Measurements from ENCODE around the gene WWTR1.

The WWTR1 gene

DNA sequence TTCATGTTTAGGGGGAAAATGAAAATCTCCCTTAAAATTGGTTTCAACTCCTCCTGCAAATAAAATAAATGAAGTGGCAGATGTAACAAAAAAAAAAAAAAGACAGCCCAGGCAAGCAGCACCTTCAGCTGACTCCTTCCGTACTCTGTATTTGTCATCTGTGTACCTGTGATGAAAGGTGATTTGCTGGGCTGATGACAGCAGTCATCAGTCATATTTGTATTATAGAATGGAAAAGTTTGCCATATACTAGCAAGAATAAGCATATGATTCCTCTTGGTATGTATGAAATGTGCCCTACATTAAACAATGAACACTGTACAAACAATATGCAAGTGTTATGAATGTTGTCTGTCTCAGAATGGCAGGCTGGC lies 44.1 kb upstream of the WWTR1 start:
- DNase-seq, result no peak
- no peak for TF ChIP-seq CTCF (IDR thresholded peaks at IDR 0.05; ENCODE audit: low read depth, low read length)
- H3K4me3 ChIP-seq (ENCODE audit: low read depth, low read length), result no peak overlapping the region
- H3K27me3 ChIP-seq, result no peaks in the 10 kb centered on the region
- no peaks in the 10 kb centered on the region for H3K36me3 ChIP-seq
- H3K4me1 ChIP-seq, result no peaks in the 10 kb centered on the region
- H3K9me3 ChIP-seq, result no peaks in the 10 kb centered on the region; the same call in 1 of the 2 replicates

GRCh38 chr3:149701206-149701976 lies 43.6 kb upstream of the WWTR1 start:
- no peak for DNase-seq

GRCh38 chr3:149688122-149688757 lies 30.4 kb upstream of the WWTR1 start:
- no peak for TF ChIP-seq CTCF (IDR thresholded peaks at IDR 0.05; ENCODE audit: low read depth, low read length)
- DNase-seq, result no peak
- no peaks in the 10 kb centered on the region; the same call in 1 of the 2 replicates for H3K27me3 ChIP-seq

More at GRCh38 chr3:149701206-149701976, 43.6 kb upstream of the WWTR1 start:
- Histone ChIP-seq H3K4me3 (ENCODE audit: low read depth, low read length) (no peak overlapping the region), H3K27me3 (no peaks in the 10 kb centered on the region), H3K36me3 (no peaks in the 10 kb centered on the region), H3K9me3 (no peaks in the 10 kb centered on the region; the same call in 1 of the 2 replicates), H3K4me1 (no peaks in the 10 kb centered on the region)
- TF ChIP-seq CTCF (IDR thresholded peaks at IDR 0.05; ENCODE audit: low read depth, low read length), result no peak

DNA sequence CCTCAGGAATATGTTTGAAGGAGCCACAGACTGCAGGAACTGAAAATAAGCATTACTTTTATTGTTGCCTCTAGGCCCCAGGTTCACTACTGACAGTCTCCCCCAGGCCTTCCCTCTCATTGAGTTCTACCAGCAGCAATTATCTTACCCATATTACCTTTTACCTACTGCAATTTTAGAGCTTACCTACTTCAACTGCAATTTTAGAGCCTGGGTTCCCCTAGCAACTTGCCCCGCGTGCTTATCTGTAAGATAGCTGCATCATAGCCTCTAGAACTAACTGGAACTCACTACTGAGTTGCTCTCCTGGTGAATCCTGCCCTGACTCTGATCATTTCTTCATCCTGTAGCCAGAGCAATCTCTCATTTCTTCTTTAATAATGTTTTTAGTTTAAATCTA lies 29.2 kb upstream of the WWTR1 start:
- Histone ChIP-seq H3K9me3 (no peaks in the 10 kb centered on the region), H3K27me3 (no peaks in the 10 kb centered on the region), H3K4me3 (ENCODE audit: low read depth, low read length) (no peak overlapping the region), H3K36me3 (no peaks in the 10 kb centered on the region), H3K4me1 (no peaks in the 10 kb centered on the region)
- no peak for TF ChIP-seq CTCF (IDR thresholded peaks at IDR 0.05; ENCODE audit: low read depth, low read length)
- no peak for DNase-seq

More at GRCh38 chr3:149688122-149688757, 30.4 kb upstream of the WWTR1 start:
- Histone ChIP-seq H3K4me1 (no peaks in the 10 kb centered on the region), H3K36me3 (no peaks in the 10 kb centered on the region), H3K9me3 (no peaks in the 10 kb centered on the region), H3K4me3 (ENCODE audit: low read depth, low read length) (no peak overlapping the region)

DNA sequence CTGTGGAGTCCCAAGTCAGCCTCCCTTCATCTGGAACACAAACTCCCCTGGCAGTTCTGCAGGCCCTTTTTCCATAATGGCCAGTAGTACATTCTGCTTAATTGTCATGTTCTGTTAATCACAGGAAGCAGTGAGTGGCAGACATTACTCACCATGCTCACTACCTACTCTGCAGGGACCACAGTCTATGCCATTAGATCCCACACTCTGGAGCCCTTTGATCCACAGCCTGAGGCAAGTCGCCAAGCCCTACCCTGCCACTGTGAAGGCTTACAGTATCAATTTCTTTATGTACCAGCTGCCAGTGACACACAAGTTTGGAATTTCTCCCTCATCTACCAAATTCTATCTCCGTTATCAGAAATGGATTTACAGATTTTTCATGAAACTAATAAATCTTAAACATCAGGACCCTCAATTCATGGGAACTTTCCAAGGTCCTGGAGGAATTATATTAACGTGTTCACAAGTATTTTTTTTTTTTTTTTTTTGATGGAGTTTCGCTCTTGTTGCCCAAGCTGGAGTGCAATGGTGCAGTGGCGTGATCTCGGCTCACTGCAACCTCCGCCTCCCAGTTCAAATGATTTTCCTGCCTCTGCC lies 20.6 kb upstream of the WWTR1 start:
- Histone ChIP-seq H3K4me3 (ENCODE audit: low read depth, low read length) (no peak overlapping the region), H3K36me3 (no peaks in the 10 kb centered on the region), H3K9me3 (no peaks in the 10 kb centered on the region), H3K27me3 (no peaks in the 10 kb centered on the region), H3K4me1 (no peaks in the 10 kb centered on the region)
- DNase-seq, result peak; percentile 15
- no peak for TF ChIP-seq CTCF (IDR thresholded peaks at IDR 0.05; ENCODE audit: low read depth, low read length)
